HUES48 (cell line): Measurements from ENCODE around the gene SLC5A11.

ENCODE experiments used
- H3K27ac ChIP-seq: one replicate; pipeline ENCODE4 v1.7.0; 2013; ENCODE audit warnings: low read depth, low read length, inconsistent platforms
- H3K27me3 ChIP-seq: 2 replicates; pipeline ENCODE4 v1.6.1; 2013; ENCODE audit warnings: mild to moderate bottlenecking, low read length; ENCODE audit not compliant: control insufficient read depth, insufficient read depth
- H3K36me3 ChIP-seq: 2 replicates; pipeline ENCODE4 v1.6.1; 2013; ENCODE audit warnings: low read length; ENCODE audit not compliant: control insufficient read depth, insufficient read depth
- H3K4me1 ChIP-seq: 2 replicates; pipeline ENCODE4 v1.6.1; 2013; ENCODE audit warnings: mild to moderate bottlenecking, low read length; ENCODE audit not compliant: control insufficient read depth, insufficient read depth
- H3K4me3 ChIP-seq: 2 replicates; pipeline ENCODE4 v1.5.1; 2013; ENCODE audit warnings: mild to moderate bottlenecking, low read depth, low read length
- H3K9ac ChIP-seq: 2 replicates; pipeline ENCODE4 v1.6.1; 2013; ENCODE audit warnings: mild to moderate bottlenecking, low read depth, low read length, moderate library complexity
- H3K9me3 ChIP-seq: 2 replicates; pipeline ENCODE4 v1.6.1; 2013; ENCODE audit warnings: low read length; ENCODE audit not compliant: control insufficient read depth, insufficient read depth

Gene SLC5A11

DNA sequence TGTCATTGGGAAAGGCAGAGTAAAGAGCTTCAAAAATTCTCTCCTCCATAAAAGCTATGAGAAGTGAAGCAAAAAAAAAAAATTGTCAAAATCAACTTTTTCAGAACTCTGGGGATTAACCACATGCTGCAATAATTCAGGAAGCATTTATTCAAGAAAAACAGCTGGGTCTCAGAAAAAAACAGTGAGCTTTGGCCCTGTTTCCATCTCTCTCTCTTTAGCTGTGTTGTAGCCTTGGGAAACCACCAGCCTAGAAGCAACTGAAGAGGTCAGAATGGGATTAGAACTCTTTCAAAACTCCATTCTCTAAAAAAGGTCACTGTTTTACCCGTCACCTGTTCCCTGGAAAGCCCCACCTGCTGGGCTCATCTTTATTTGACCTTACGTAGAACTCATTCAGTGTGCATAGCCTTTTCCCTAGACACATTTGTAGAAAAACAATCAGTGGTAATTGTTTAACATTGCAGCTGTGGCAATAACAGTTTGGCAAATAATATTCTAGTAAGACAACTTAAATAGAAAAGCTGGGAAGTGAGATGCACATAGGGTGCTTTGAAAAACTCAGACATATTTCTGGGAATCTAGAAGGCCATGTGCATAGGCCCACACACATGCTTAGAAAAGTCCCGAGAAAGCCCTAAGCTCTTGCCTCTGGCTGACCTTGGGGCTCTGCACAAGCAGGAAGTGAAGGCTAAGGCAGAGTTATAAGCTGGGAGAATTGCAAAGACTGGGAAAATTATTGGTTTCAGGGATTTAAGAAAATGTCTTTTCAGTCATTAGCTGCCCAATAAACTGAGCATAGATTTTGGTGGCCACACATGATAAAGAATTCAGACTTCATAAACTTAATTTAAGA is 18.0 kb downstream of the SLC5A11 start:
- H3K27ac ChIP-seq = no peak overlapping the region
- no peak overlapping the region for H3K9ac ChIP-seq
- no peaks in the 10 kb centered on the region for H3K36me3 ChIP-seq
- H3K27me3 ChIP-seq = no peaks in the 10 kb centered on the region
- no peaks in the 10 kb centered on the region for H3K9me3 ChIP-seq
- H3K4me1 ChIP-seq = no peaks in the 10 kb centered on the region
- no peak overlapping the region for H3K4me3 ChIP-seq

- H3K4me1 ChIP-seq = no peaks in the 10 kb centered on the region
- no peak overlapping the region for H3K4me3 ChIP-seq
- H3K36me3 ChIP-seq = no peaks in the 10 kb centered on the region
- H3K27me3 ChIP-seq = no peaks in the 10 kb centered on the region
- H3K9ac ChIP-seq = no peak overlapping the region
- no peak overlapping the region for H3K27ac ChIP-seq
- no peaks in the 10 kb centered on the region for H3K9me3 ChIP-seq
Measured at GRCh38 chr16:24869033-24869432, 23.3 kb downstream of the SLC5A11 start.

DNA sequence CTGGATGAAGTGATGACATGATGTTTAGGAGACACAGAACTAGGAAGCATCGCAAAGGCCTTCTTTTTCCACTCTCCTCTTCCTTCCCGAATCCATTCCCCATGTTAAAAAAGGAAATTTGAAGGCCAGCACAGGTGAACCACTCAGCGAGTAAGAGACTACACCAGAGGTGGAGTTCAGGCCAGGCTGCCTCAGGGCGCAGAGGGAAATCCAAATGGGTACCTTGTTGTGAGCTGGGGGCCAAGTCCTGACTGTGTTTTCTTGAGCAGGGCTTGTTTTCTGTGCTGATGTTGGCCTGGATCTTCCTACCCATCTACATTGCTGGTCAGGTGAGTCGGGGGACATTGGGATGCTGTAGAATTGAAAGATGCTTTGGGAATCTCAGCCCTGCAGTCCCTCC is 26.1 kb downstream of the SLC5A11 start:
- Histone ChIP-seq H3K27ac (no peak overlapping the region), H3K36me3 (no peaks in the 10 kb centered on the region), H3K27me3 (no peaks in the 10 kb centered on the region), H3K9ac (no peak overlapping the region), H3K4me1 (no peaks in the 10 kb centered on the region), H3K4me3 (no peak overlapping the region), H3K9me3 (no peaks in the 10 kb centered on the region)

- no peaks in the 10 kb centered on the region for H3K4me1 ChIP-seq
- no peaks in the 10 kb centered on the region for H3K9me3 ChIP-seq
- H3K36me3 ChIP-seq = no peaks in the 10 kb centered on the region
- no peak overlapping the region for H3K9ac ChIP-seq
- H3K4me3 ChIP-seq = no peak overlapping the region
- no peak overlapping the region for H3K27ac ChIP-seq
- H3K27me3 ChIP-seq = no peaks in the 10 kb centered on the region
Measured at GRCh38 chr16:24873028-24873427, 27.3 kb downstream of the SLC5A11 start.

DNA sequence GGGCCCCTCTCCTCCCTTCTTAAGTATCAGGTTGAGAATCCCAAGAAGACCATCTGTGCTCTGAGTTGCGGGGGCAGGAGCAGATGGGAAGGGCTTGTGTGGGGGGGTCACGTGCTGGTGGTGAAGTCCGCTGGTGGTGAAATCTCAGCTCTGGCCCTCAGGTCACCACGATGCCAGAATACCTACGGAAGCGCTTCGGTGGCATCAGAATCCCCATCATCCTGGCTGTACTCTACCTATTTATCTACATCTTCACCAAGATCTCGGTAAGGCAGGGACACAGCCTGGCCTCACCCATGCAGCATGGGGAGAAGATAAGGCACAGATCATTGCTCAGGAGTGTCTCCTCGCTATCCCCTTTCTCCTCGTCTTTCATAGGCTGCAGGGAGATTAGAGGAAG is 29.7 kb downstream of the SLC5A11 start:
- no peak overlapping the region for H3K27ac ChIP-seq
- no peaks in the 10 kb centered on the region for H3K36me3 ChIP-seq
- H3K27me3 ChIP-seq = no peaks in the 10 kb centered on the region
- H3K4me1 ChIP-seq = no peaks in the 10 kb centered on the region
- H3K9ac ChIP-seq = no peak overlapping the region
- no peaks in the 10 kb centered on the region for H3K9me3 ChIP-seq
- no peak overlapping the region for H3K4me3 ChIP-seq

DNA sequence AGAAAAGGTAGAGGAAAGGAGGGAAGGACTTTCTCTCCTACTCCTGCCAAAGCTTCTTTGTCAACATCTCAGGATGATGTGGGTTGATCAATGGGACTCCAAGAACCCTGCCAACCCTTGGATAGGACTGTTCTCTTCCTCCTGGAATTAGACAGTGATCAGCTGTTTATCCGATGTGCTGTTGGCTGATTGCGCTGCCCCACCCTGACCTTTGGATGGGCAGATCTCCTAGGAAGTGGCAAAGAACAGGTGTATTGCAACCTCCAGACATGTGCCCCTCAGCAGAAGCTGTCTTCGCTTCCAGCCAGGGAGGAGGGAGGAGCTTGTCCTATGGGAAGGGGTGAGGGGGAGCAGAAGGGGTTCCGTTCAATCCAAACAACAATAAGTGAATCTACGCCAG is 30.5 kb downstream of the SLC5A11 start:
- Histone ChIP-seq H3K9me3 (no peaks in the 10 kb centered on the region), H3K4me3 (no peak overlapping the region), H3K27ac (no peak overlapping the region), H3K36me3 (no peaks in the 10 kb centered on the region), H3K9ac (no peak overlapping the region), H3K4me1 (no peaks in the 10 kb centered on the region), H3K27me3 (no peaks in the 10 kb centered on the region)

DNA sequence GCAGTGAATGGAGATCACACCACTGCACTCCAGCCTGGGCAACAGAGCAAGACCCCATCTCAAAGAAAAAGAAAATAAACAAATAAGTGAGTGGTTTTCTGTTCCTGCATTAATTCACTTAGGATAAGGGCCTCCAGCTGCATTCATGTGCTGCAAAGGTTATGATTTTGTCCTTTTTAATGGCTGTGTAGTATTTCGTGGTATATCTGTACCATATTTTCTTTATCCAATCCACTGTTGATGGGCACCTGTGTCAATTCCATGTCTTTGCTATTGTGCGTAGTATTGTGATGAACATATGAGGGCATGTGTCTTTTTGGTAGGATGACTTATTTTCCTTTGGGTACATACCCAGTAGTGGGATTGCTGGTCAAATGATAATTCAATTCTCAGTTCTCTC is 33.9 kb downstream of the SLC5A11 start:
- Histone ChIP-seq H3K4me3 (no peak overlapping the region), H3K9ac (no peak overlapping the region), H3K36me3 (no peaks in the 10 kb centered on the region), H3K27me3 (no peaks in the 10 kb centered on the region), H3K9me3 (no peaks in the 10 kb centered on the region), H3K4me1 (no peaks in the 10 kb centered on the region), H3K27ac (no peak overlapping the region)

DNA sequence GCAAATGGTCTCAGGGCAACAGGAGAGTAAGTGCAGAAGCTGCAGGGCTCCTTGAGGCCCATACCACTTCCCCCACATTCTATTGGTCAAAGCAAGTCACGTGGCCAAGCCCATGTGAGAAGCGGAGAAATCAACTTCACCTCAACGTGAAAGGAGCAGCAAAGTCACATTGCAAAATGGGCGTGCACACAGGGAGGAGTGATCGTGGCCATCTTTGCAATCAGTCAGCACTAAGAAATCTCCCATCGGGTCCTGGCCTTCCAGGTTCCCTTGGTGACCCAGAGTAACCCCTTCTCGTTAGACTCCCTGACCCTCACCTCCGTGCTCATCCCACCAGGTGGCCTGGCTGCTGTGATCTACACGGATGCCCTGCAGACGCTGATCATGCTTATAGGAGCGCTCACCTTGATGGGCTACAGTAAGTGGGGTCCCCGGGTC is 38.0 kb downstream of the SLC5A11 start:
- Histone ChIP-seq H3K4me1 (no peaks in the 10 kb centered on the region), H3K9me3 (no peaks in the 10 kb centered on the region), H3K4me3 (no peak overlapping the region), H3K27me3 (no peaks in the 10 kb centered on the region), H3K9ac (no peak overlapping the region), H3K27ac (no peak overlapping the region), H3K36me3 (no peaks in the 10 kb centered on the region)

DNA sequence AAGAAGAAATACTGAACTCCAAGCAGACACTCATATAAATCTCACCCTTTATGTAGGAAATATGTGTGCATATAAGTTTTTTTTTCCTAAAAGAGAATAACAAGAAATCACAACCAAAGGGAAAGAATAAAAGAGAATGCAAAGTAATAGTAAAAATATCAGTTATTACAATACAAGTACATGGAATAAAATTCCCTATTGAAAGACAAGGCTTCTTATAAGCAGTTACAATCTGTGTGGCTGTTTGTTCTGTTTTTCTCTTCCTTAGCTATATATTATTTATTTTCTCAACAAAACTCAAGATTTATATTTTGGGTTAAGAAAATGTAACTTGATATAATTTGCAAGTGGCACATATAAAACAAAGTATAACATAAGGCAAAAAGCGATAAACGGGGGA is 41.7 kb downstream of the SLC5A11 start:
- no peak overlapping the region for H3K27ac ChIP-seq
- H3K36me3 ChIP-seq = no peaks in the 10 kb centered on the region
- no peaks in the 10 kb centered on the region for H3K27me3 ChIP-seq
- no peaks in the 10 kb centered on the region for H3K4me1 ChIP-seq
- H3K4me3 ChIP-seq = no peak overlapping the region
- no peaks in the 10 kb centered on the region for H3K9me3 ChIP-seq
- H3K9ac ChIP-seq = no peak overlapping the region

DNA sequence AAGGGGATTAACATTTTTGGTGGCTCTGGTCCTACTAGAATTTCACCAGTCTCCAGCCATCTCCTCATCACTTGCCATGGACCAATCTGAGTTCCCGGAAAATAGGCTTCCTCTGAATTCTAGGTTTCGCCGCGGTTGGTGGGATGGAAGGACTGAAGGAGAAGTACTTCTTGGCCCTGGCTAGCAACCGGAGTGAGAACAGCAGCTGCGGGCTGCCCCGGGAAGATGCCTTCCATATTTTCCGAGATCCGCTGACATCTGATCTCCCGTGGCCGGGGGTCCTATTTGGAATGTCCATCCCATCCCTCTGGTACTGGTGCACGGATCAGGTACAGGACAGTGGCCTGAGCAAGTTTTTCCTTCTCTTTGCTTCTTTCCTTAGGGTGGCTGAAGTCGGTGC is 45.0 kb downstream of the SLC5A11 start:
- Histone ChIP-seq H3K4me1 (no peaks in the 10 kb centered on the region), H3K9ac (no peak overlapping the region), H3K27ac (no peak overlapping the region), H3K36me3 (no peaks in the 10 kb centered on the region), H3K27me3 (no peaks in the 10 kb centered on the region), H3K4me3 (no peak overlapping the region), H3K9me3 (no peaks in the 10 kb centered on the region)

GRCh38 chr16:24896439-24896838 is 50.7 kb downstream of the SLC5A11 start:
- Histone ChIP-seq H3K9ac (no peak overlapping the region), H3K36me3 (no peaks in the 10 kb centered on the region), H3K27me3 (no peaks in the 10 kb centered on the region), H3K4me3 (no peak overlapping the region), H3K9me3 (no peaks in the 10 kb centered on the region), H3K27ac (no peak overlapping the region), H3K4me1 (no peaks in the 10 kb centered on the region)
